Fibroblast of skin of back (primary cell): ENCODE data around the gene TMEM138.

ENCODE experiments used
- DNase-seq: peaks from one replicate; pipeline ENCODE4 v3.0.0-alpha.2; 2013

TMEM138 gene

GRCh38 chr11:61406991-61407728, 45.0 kb downstream of the TMEM138 start:
- no peak for DNase-seq

GRCh38 chr11:61411589-61411988, 49.4 kb downstream of the TMEM138 start:
- DNase-seq, result no peak

- no peak for DNase-seq
These were observed 51.3 kb downstream of the TMEM138 start for GRCh38 chr11:61413496-61413895.

GRCh38 chr11:61414547-61414946, 52.4 kb downstream of the TMEM138 start:
- no peak for DNase-seq

- no peak for DNase-seq
These were observed 53.2 kb downstream of the TMEM138 start for GRCh38 chr11:61415381-61415780.

- DNase-seq, result no peak
These were observed 54.8 kb downstream of the TMEM138 start for GRCh38 chr11:61416941-61417340.

- DNase-seq, result no peak
These were observed 55.5 kb downstream of the TMEM138 start for GRCh38 chr11:61417670-61418069.

GRCh38 chr11:61418136-61418535, 56.0 kb downstream of the TMEM138 start:
- no peak for DNase-seq
